Measurements from ENCODE around the gene SEMA4D.

Gene SEMA4D

DNA sequence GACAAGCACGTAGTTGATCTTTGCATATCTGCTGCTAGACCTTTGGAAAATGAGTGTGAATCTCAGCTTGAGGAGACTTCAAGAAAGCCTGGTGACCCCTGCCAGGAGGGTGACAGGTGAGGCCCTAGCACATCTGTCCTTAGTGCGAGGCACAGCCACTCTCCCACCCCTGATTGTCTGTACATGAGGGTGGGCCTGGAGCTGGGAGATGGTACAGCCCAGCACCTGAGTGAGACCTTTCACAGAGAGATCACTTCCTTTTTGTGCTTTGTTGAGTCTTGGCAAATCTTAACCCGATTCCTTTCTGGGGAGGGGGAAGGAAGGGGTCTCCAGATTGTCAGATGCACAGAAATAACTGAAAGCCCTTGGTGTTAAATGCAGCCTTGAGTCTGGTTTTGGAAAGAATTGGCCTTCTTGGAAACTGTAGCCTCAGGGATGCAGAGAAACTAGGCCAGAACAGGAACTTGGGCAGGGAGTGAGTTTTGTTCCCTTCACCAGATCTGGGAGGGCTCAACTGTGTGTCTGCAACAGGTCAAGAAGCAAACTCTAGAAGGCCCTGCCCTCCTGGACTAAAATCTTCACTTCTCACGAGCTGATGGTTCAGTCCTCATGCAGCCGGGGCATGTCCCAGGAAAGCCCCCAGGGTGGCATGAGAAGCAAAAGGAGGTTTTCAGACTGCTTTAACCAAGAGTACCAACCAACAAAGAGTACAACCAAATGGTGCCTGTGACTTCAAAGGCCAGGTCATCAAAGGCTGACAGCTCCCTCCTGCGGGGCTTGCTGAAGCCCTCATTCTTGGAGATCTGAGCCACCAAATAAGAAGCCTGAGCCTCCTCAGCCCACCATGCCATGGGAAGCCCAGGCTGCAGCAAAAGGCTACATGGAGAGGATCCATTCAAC, 20.8 kb upstream of the SEMA4D start:
- H3K4me3 ChIP-seq, result no peak overlapping the region
- no peak overlapping the region for H3K27ac ChIP-seq
- TF ChIP-seq CTCF (IDR thresholded peaks at IDR 0.05), result no peak
- DNase-seq, result no peak
- H3K9me3 ChIP-seq, result no peaks in the 10 kb centered on the region
- H3K36me3 ChIP-seq, result no peaks in the 10 kb centered on the region
- intact Hi-C loops (cut with DNase I; ENCODE audit: low total_unique reads), result no loop called here
- H3K4me1 ChIP-seq, result no peaks in the 10 kb centered on the region
- no peaks in the 10 kb centered on the region for H3K27me3 ChIP-seq

DNA sequence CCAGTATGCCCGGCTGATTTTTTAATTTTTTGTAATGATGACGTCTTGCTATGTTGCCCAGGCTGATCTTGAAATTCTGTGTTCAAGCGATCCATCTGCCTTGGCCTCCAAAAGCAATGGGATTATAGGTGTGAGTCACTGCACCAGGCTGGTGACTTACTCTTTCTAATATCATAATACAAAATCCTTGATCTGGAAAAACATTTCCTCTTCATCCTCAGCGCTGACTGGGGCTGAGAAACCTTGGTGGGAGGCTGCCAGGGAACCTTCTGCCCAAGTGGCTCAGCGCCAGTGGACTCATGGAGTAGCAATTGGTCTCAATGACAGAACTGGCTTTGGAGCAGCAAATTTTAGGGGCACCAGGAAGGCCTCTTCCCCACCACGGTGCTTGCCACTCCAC, 17.5 kb upstream of the SEMA4D start:
- no peaks in the 10 kb centered on the region for H3K9me3 ChIP-seq
- no peak overlapping the region for H3K27ac ChIP-seq
- DNase-seq, result no peak
- H3K36me3 ChIP-seq, result no peaks in the 10 kb centered on the region
- no peak overlapping the region for H3K4me3 ChIP-seq
- no peak for TF ChIP-seq CTCF (IDR thresholded peaks at IDR 0.05)
- intact Hi-C loops (cut with DNase I; ENCODE audit: low total_unique reads), result no loop called here
- H3K27me3 ChIP-seq, result peaks cover 0 to 15% of the 10 kb centered on the region in 2 donors
- no peaks in the 10 kb centered on the region for H3K4me1 ChIP-seq

DNA sequence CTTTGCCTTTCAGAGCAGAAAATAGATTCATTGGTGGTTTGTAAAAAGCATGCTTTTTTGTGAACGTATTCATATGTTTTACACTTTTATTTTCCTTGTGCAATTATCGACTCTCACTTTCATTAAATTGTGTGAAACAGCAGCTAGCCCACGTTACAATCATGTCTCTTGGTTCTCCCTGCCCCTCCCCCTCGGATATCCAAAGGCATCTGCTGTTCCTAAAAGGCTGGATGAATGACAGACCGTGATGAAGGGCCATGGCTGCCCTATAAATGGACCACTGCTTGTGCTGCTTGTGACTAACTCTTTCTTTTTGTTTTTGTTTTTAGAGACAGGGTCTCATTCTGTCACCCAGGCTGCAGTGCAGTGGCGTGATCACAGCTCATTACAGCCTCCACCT, 17.0 kb upstream of the SEMA4D start:
- Histone ChIP-seq H3K27me3 (peaks cover 0 to 15% of the 10 kb centered on the region in 2 donors), H3K4me1 (no peaks in the 10 kb centered on the region), H3K9me3 (no peaks in the 10 kb centered on the region), H3K27ac (no peak overlapping the region), H3K36me3 (no peaks in the 10 kb centered on the region), H3K4me3 (no peak overlapping the region)
- intact Hi-C loops (cut with DNase I; ENCODE audit: low total_unique reads), result no loop called here
- no peak for TF ChIP-seq CTCF (IDR thresholded peaks at IDR 0.05)
- DNase-seq, result no peak

DNA sequence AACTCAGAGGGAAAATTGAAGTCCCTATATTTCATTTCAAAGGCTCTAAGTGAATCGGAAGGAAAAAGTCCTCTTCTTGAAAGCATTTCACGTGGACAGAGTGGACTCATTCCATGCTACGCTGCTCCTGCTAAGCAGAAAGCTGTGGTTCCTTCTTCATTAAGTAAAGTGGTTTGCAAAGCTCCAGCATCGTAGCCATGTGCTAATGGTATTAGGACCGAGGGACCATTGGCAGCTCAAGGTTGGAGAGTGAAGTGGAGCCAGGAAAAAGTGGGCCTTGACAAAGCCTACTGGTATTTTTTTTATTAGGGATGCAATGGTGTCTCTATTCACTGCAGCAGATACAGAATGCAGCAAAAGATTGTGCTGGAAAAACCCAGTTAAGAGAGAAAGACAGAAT, 16.4 kb upstream of the SEMA4D start:
- intact Hi-C loops (cut with DNase I; ENCODE audit: low total_unique reads), result no loop called here
- Histone ChIP-seq H3K36me3 (no peaks in the 10 kb centered on the region), H3K4me1 (no peaks in the 10 kb centered on the region), H3K27ac (no peak overlapping the region), H3K27me3 (peaks cover 0 to 15% of the 10 kb centered on the region in 2 donors), H3K9me3 (no peaks in the 10 kb centered on the region), H3K4me3 (no peak overlapping the region)
- no peak for TF ChIP-seq CTCF (IDR thresholded peaks at IDR 0.05)
- no peak for DNase-seq

- no peak overlapping the region for H3K27ac ChIP-seq
- H3K9me3 ChIP-seq, result no peaks in the 10 kb centered on the region
- H3K27me3 ChIP-seq, result peaks cover 0 to 15% of the 10 kb centered on the region in 2 donors
- intact Hi-C loops (cut with DNase I; ENCODE audit: low total_unique reads), result no loop called here
- no peaks in the 10 kb centered on the region for H3K4me1 ChIP-seq
- H3K4me3 ChIP-seq, result no peak overlapping the region
- H3K36me3 ChIP-seq, result no peaks in the 10 kb centered on the region
- DNase-seq, result no peak
- no peak for TF ChIP-seq CTCF (IDR thresholded peaks at IDR 0.05)
Measured at GRCh38 chr9:89513837-89514236, 15.9 kb upstream of the SEMA4D start.

All from tibial artery (tissue), 4 donors.